Small intestine (tissue), 7 donors: Measurements from ENCODE around the gene SLC22A25. TPM values are rescaled to one million over a fixed set of nuclear protein-coding genes. Genes with fewer than 3 reads are reported as not detected.

Source experiments
- DNase-seq, 2 donors: peaks; one replicate each; pipeline versions ENCODE4 v3.0.0 to v3.0.0-alpha.2; 2013
- FAIRE-seq: peaks from 2 replicates; lab custom pipeline; 2012; peaks lifted over from hg19 to GRCh38; lab: Jason Lieb, UNC
- H3K27ac ChIP-seq, 3 donors: one replicate each; pipeline ENCODE4 v1.5.1; 2013; ENCODE audit warnings: low read length in 2 of 3, mild to moderate bottlenecking in 2 of 3, control low read depth in 1 of 3, inconsistent platforms in 1 of 3, low read depth in 1 of 3, moderate library complexity in 1 of 3
- H3K27me3 ChIP-seq, 3 donors: one replicate each; pipeline ENCODE4 v1.6.1; 2013; ENCODE audit warnings: low read length in 3 of 3, inconsistent platforms in 1 of 3; ENCODE audit not compliant: control insufficient read depth in 3 of 3, insufficient read depth in 3 of 3
- H3K36me3 ChIP-seq, 3 donors: one replicate each; pipeline ENCODE4 v1.6.1; 2013; ENCODE audit warnings: low read length in 3 of 3, inconsistent platforms in 1 of 3, low read depth in 1 of 3, mild to moderate bottlenecking in 1 of 3, moderate library complexity in 1 of 3; ENCODE audit not compliant: control insufficient read depth in 3 of 3, insufficient read depth in 2 of 3
- H3K4me1 ChIP-seq, 3 donors: one replicate each; pipeline ENCODE4 v1.6.1; 2013; ENCODE audit warnings: low read length in 2 of 3, inconsistent platforms in 1 of 3, low read depth in 1 of 3, mild to moderate bottlenecking in 1 of 3, moderate library complexity in 1 of 3; ENCODE audit not compliant: control insufficient read depth in 3 of 3, insufficient read depth in 2 of 3
- H3K4me3 ChIP-seq, 3 donors: one replicate each; pipeline ENCODE4 v1.5.1; 2013; ENCODE audit warnings: low read length in 3 of 3, control low read depth in 1 of 3, inconsistent platforms in 1 of 3, low read depth in 1 of 3, mild to moderate bottlenecking in 1 of 3, moderate library complexity in 1 of 3
- H3K9me3 ChIP-seq, 2 donors: one replicate each; pipeline ENCODE4 v1.6.1; 2013; ENCODE audit warnings: low read depth in 1 of 2, low read length in 1 of 2; ENCODE audit not compliant: control insufficient read depth in 2 of 2, insufficient read depth in 1 of 2
- WGBS, 3 donors: extraction: QIAGEN DNeasy Blood & Tissue Kit; methylation state at CpG; one replicate each; pipeline ENCODE4 v1.1.7; 2013; 5-methylcytosine and 5-hydroxymethylcytosine counted together
- polyA plus RNA-seq, 4 donors: library from polyadenylated mRNA; stranded (reverse) in 3 of 4; unstranded in 1 of 4; fragments of 200-250 nt in 3 of 4; fragments of 120-200 nt in 1 of 4; gene quantifications; one replicate each; pipeline versions ENCODE4 v1.2.1 to v1.2.3, GENCODE V29; 2013
- donor health status: healthy with polysubstance abuse.
- donor health status: control.
- donor health status: control.
- donor health status: Bipolar disorder and iron deficiency.
- donor health status: healthy.

The SLC22A25 gene
- polyA plus RNA-seq, 4 donors, result 0.01 TPM; not detected in 3

DNA sequence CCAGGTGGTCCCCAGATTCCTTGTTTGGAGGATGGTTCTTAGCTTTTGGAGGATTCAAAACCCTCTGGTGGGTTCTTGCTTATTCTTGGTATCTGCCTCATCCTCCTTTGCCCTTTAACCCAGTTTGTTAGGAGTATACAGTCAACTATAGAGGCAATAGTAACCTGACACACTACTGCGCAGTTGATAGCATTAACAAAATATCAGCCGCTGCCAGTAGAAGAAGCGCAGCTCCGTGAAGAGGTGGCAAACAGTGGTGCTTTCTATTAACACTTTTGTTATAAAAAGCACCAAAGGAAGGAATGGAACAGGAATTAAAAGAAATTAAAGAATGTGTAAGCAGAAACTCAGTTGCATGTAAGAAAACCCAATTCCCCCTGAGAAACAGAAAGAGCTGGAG lies 29.3 kb downstream of the SLC22A25 start:
- 30 to 51% (median 43%) methylated on average over 4 of the region's 4 CpGs for WGBS, 3 donors
- H3K4me3 ChIP-seq, result no peak overlapping the region

DNA sequence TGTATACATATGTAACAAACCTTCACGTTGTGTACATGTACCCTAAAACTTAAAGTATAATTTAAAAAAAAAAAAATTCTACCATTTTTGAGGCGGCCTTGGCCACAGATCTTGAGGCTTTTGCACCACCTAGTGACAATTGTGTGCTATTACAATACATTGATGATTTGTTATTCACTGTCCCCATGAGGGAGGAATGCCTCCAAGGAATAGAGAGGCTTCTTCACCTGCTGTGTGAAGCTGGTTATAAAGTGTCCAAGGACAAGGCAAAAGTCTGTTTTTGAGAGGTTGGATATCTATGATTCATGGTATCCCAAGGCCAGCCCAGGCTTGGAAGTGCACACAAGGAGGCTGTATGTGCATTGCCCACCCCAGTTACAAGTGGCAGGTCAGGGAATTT lies 30.7 kb downstream of the SLC22A25 start:
- 0 to 10% (median 4%) methylated on average over 2 of the region's 2 CpGs for WGBS, 3 donors
- H3K4me3 ChIP-seq, result no peak overlapping the region
- peaks cover 0 to 14% (median 0%) of the 10 kb centered on the region in 3 donors for H3K4me1 ChIP-seq
- H3K9me3 ChIP-seq, result peaks cover 0 to 9% of the 10 kb centered on the region in 2 donors
- H3K36me3 ChIP-seq, result no peaks in the 10 kb centered on the region
- no peak for FAIRE-seq
- peaks cover 0 to 2% (median 0%) of the 10 kb centered on the region in 3 donors for H3K27me3 ChIP-seq
- H3K27ac ChIP-seq, result no peak overlapping the region
- DNase-seq, result peak; percentile 11 to 39

More for the DNA sequence above, 29.3 kb downstream of the SLC22A25 start:
- FAIRE-seq (no peak), DNase-seq (peak in 1 of 2 donors; percentile 47)
- H3K4me1 ChIP-seq, result peaks cover 0 to 14% (median 0%) of the 10 kb centered on the region in 3 donors
- H3K27me3 ChIP-seq, result peaks cover 0 to 2% (median 0%) of the 10 kb centered on the region in 3 donors
- no peaks in the 10 kb centered on the region for H3K36me3 ChIP-seq
- peak overlapping the region in 1 of 3 donors; percentile 28 for H3K27ac ChIP-seq
- no peaks in the 10 kb centered on the region for H3K9me3 ChIP-seq

DNA sequence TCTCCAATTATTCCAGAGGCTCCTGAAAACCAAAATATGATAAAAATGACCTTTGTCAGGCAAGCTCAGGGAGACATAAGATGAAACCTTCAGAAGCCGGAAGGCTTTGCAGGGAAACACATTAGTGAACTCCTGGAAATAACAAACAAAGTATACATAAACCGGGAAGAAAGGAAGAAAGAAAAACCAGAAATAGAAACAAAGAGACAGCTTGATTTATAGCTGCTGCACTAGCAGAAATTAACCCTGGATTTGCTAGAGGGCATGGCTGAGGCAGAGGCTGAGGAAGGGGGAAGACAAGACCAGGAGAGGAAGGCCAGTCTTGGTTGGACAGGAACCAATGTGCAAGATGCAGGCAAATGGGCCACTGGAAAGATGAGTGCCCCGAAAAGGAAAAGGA lies 33.3 kb downstream of the SLC22A25 start:
- no peak for FAIRE-seq

More for the DNA sequence above, 33.3 kb downstream of the SLC22A25 start:
- WGBS, 3 donors, result 28 to 41% (median 35%) methylated on average over 3 of the region's 3 CpGs
- Histone ChIP-seq H3K4me1 (peaks cover 0 to 14% (median 0%) of the 10 kb centered on the region in 3 donors), H3K9me3 (peaks cover 0 to 9% of the 10 kb centered on the region in 2 donors), H3K36me3 (no peaks in the 10 kb centered on the region), H3K27me3 (peaks cover 0 to 3% (median 0%) of the 10 kb centered on the region in 3 donors), H3K4me3 (no peak overlapping the region), H3K27ac (no peak overlapping the region)
- DNase-seq, result no peak

Other genes with a start within 250 kb of the SLC22A25 start
- gene SLC22A8, start 227.8 kb downstream of the SLC22A25 start, polyA plus RNA-seq, result under 1 TPM in 1 of 4 donors, not detected in 3; 0.09 TPM
- gene SLC22A24, start 99.4 kb downstream of the SLC22A25 start, polyA plus RNA-seq, result under 1 TPM in 1 of 4 donors, not detected in 3; 0.07 TPM
- under 1 TPM in 1 of 4 donors, not detected in 3; 0.09 TPM for gene SLC22A9, start 126.2 kb upstream of the SLC22A25 start, polyA plus RNA-seq
- 1 to 10 TPM in 1 of 4 donors, under 1 TPM in 2, not detected in 1; 0.09 to 2.7 (median 1.00) TPM for gene PLAAT5, start 247.6 kb upstream of the SLC22A25 start, polyA plus RNA-seq